Neural cell (in vitro differentiated cells): ENCODE data around the gene SGSH. TPM values are rescaled to one million over a fixed set of nuclear protein-coding genes. Genes with fewer than 3 reads are reported as not detected.

ENCODE experiments used
- H2AFZ ChIP-seq: fragments of 200-600, 300-800 bp; sonication (generic), shearing (Covaris generic); 2 replicates; pipeline ENCODE4 v1.6.0; 2014; ENCODE audit warnings: low read depth, mild to moderate bottlenecking, antibody characterized with exemption, low read length, moderate library complexity
- H3F3A ChIP-seq: fragments of 200-600 bp; shearing (Covaris generic); 2 replicates; pipeline ENCODE4 v1.6.1; 2016; ENCODE audit warnings: mild to moderate bottlenecking, moderate library complexity, mixed read lengths, antibody characterized with exemption, low read length; ENCODE audit not compliant: insufficient read depth, poor library complexity, severe bottlenecking
- H3K27ac ChIP-seq: fragments of 200-600, 300-800 bp; sonication (generic), shearing (Covaris generic); 2 replicates; pipeline ENCODE4 v1.5.1; 2014; ENCODE audit warnings: mild to moderate bottlenecking, low read length, moderate library complexity
- H3K27me3 ChIP-seq: fragments of 300-800, 200-600 bp; sonication (generic), shearing (Covaris generic); 2 replicates; pipeline ENCODE4 v1.6.0; 2014; ENCODE audit warnings: mild to moderate bottlenecking, low read depth, low read length, moderate library complexity; ENCODE audit not compliant: insufficient read depth
- H3K36me3 ChIP-seq: fragments of 300-800, 200-600 bp; sonication (generic), shearing (Covaris generic); 2 replicates; pipeline ENCODE4 v1.5.1; 2014; ENCODE audit warnings: mild to moderate bottlenecking, antibody characterized with exemption, low read length, moderate library complexity; ENCODE audit not compliant: insufficient read depth
- H3K4me2 ChIP-seq: fragments of 300-800, 200-600 bp; sonication (generic), shearing (Covaris generic); 2 replicates; pipeline ENCODE4 v1.6.0; 2014; ENCODE audit warnings: mild to moderate bottlenecking, low read length
- H3K4me3 ChIP-seq: fragments of 300-800, 200-600 bp; sonication (generic), shearing (Covaris generic); 2 replicates; pipeline ENCODE4 v1.5.1; 2014; ENCODE audit warnings: mild to moderate bottlenecking, low read length, moderate library complexity
- H3K79me2 ChIP-seq: fragments of 200-600 bp; shearing (Covaris generic); replicated peaks from 2 replicates; pipeline ENCODE4 v1.6.0; 2014; ENCODE audit warnings: mild to moderate bottlenecking, low read length, moderate library complexity; ENCODE audit not compliant: insufficient read depth
- H3K9ac ChIP-seq: fragments of 300-800, 200-600 bp; sonication (generic), shearing (Covaris generic); 2 replicates; pipeline ENCODE4 v1.6.1; 2016; ENCODE audit warnings: mild to moderate bottlenecking, low read length, mixed read lengths
- H3K9me2 ChIP-seq: fragments of 200-600 bp; shearing (Covaris generic); 2 replicates; pipeline ENCODE4 v1.6.1; 2016; ENCODE audit warnings: mild to moderate bottlenecking, low read length, mixed read lengths; ENCODE audit not compliant: insufficient read depth
- H3K9me3 ChIP-seq: fragments of 200-600, 300-800 bp; sonication (generic), shearing (Covaris generic); 2 replicates; pipeline ENCODE4 v1.6.1; 2016; ENCODE audit warnings: mild to moderate bottlenecking, mixed run types, low read length, moderate library complexity, mixed read lengths
- H4K20me1 ChIP-seq: fragments of 200-600 bp; shearing (Covaris generic); 2 replicates; pipeline ENCODE4 v1.6.1; 2016; ENCODE audit warnings: mild to moderate bottlenecking, mixed run types; ENCODE audit not compliant: insufficient read depth
- CTCF ChIP-seq: fragments of 450-650 bp; IDR thresholded peaks from 2 replicates; pipeline ENCODE4 v1.5.1; 2014; ENCODE audit warnings: antibody characterized with exemption, mild to moderate bottlenecking, moderate library complexity; ENCODE audit not compliant: poor library complexity, severe bottlenecking
- EP300 ChIP-seq: fragments of 450-650 bp; conservative IDR thresholded peaks from 2 replicates; pipeline ENCODE4 v1.6.1; 2014; ENCODE audit warnings: antibody characterized with exemption, mild to moderate bottlenecking, moderate library complexity; ENCODE audit not compliant: poor library complexity, severe bottlenecking
- EZH2 ChIP-seq: fragments of 200-600, 300-800 bp; shearing (Covaris generic), sonication (generic); IDR thresholded peaks from 2 replicates; pipeline ENCODE4 v1.6.1; 2014; ENCODE audit warnings: antibody characterized with exemption, low read length, borderline replicate concordance, mild to moderate bottlenecking; ENCODE audit not compliant: insufficient read depth, poor library complexity, severe bottlenecking
- MXI1 ChIP-seq: fragments of 450-650 bp; conservative IDR thresholded peaks from 2 replicates; pipeline ENCODE4 v1.6.1; 2014; ENCODE audit warnings: antibody characterized with exemption, mild to moderate bottlenecking; ENCODE audit not compliant: poor library complexity, severe bottlenecking
- POLR2AphosphoS5 ChIP-seq: IDR thresholded peaks from 2 replicates; pipeline ENCODE4 v1.6.1; 2012
- RAD21 ChIP-seq: fragments of 450-650 bp; conservative IDR thresholded peaks from 2 replicates; pipeline ENCODE4 v1.6.1; 2014; ENCODE audit warnings: antibody characterized with exemption, mild to moderate bottlenecking, moderate library complexity
- REST ChIP-seq: IDR thresholded peaks from 2 replicates; pipeline ENCODE4 v1.6.1; 2012; ENCODE audit warnings: borderline replicate concordance
- SMC3 ChIP-seq: fragments of 450-650 bp; conservative IDR thresholded peaks from 2 replicates; pipeline ENCODE4 v1.6.1; 2014; ENCODE audit warnings: antibody characterized with exemption, mild to moderate bottlenecking, moderate library complexity; ENCODE audit not compliant: poor library complexity
- TAF1 ChIP-seq: IDR thresholded peaks from 2 replicates; pipeline ENCODE4 v1.6.1; 2012; ENCODE audit warnings: low read depth
- polyA plus RNA-seq: library from polyadenylated mRNA; depleted of rRNA; stranded (reverse); fragments of >200 nt; gene quantifications from 2 replicates; pipeline ENCODE4 v1.2.3, GENCODE V29; 2014

Gene SGSH
- polyA plus RNA-seq, 1 donor from 2014 or later = 8.0 TPM

GRCh38 chr17:80195141-80195540 is 25.0 kb downstream of the SGSH start:
- TF ChIP-seq MXI1 = no peak
- no peak for TF ChIP-seq EZH2
- no peak for TF ChIP-seq REST
- TF ChIP-seq TAF1 = no peak
- TF ChIP-seq SMC3 = no peak
- no peak for TF ChIP-seq CTCF
- no peak for TF ChIP-seq POLR2AphosphoS5
- no peak for TF ChIP-seq EP300
- no peak for TF ChIP-seq RAD21

GRCh38 chr17:80191865-80192661 is 28.1 kb downstream of the SGSH start:
- Histone ChIP-seq H3K4me2 (no peak overlapping the region), H2AFZ (no peak overlapping the region), H3K79me2 (no peaks in the 10 kb centered on the region), H3K27me3 (no peaks in the 10 kb centered on the region), H4K20me1 (no peaks in the 10 kb centered on the region), H3K27ac (no peak overlapping the region), H3K9ac (no peak overlapping the region), H3F3A (no peaks in the 10 kb centered on the region), H3K4me3 (no peak overlapping the region), H3K9me3 (no peaks in the 10 kb centered on the region), H3K9me2 (no peaks in the 10 kb centered on the region), H3K36me3 (no peaks in the 10 kb centered on the region)
- TF ChIP-seq CTCF (no peak), TAF1 (no peak), POLR2AphosphoS5 (no peak), SMC3 (no peak), REST (no peak), EP300 (no peak), RAD21 (no peak), EZH2 (no peak), MXI1 (no peak)

More at GRCh38 chr17:80195141-80195540, 25.0 kb downstream of the SGSH start:
- no peak overlapping the region for H3K4me3 ChIP-seq
- H3K9me2 ChIP-seq = no peaks in the 10 kb centered on the region
- H3K36me3 ChIP-seq = no peaks in the 10 kb centered on the region
- no peaks in the 10 kb centered on the region for H4K20me1 ChIP-seq
- H3K9me3 ChIP-seq = no peaks in the 10 kb centered on the region
- no peaks in the 10 kb centered on the region for H3K79me2 ChIP-seq
- no peak overlapping the region for H3K27ac ChIP-seq
- no peaks in the 10 kb centered on the region for H3K27me3 ChIP-seq
- H3K9ac ChIP-seq = no peak overlapping the region
- H3F3A ChIP-seq = no peaks in the 10 kb centered on the region
- H2AFZ ChIP-seq = no peak overlapping the region
- H3K4me2 ChIP-seq = no peak overlapping the region
